Astrocyte (in vitro differentiated cells and primary cell): Measurements from ENCODE around the gene SMYD2. TPM values are rescaled to one million over a fixed set of nuclear protein-coding genes. Genes with fewer than 3 reads are reported as not detected.

ENCODE experiments used
- DNase-seq: peaks from one replicate; pipeline ENCODE4 v3.0.0-alpha.2; 2010; ENCODE audit warnings: low read depth
- FAIRE-seq: peaks from 2 replicates; lab custom pipeline; 2011; peaks lifted over from hg19 to GRCh38; lab: Jason Lieb, UNC
- H2AFZ ChIP-seq: 2 replicates; pipeline ENCODE4 v1.6.0; 2012; ENCODE audit warnings: low read depth, low read length, inconsistent platforms
- H3K27ac ChIP-seq: 2 replicates; pipeline ENCODE4 v1.5.1; 2011; ENCODE audit warnings: low read depth, low read length, inconsistent platforms
- H3K27me3 ChIP-seq: 2 replicates; pipeline ENCODE4 v1.6.0; 2011; ENCODE audit warnings: low read length, inconsistent platforms; ENCODE audit not compliant: insufficient read depth
- H3K36me3 ChIP-seq: 2 replicates; pipeline ENCODE4 v1.5.1; 2011; ENCODE audit warnings: low read length, inconsistent platforms; ENCODE audit not compliant: insufficient read depth
- H3K4me1 ChIP-seq: 2 replicates; pipeline ENCODE4 v1.5.1; 2011; ENCODE audit warnings: low read length, inconsistent platforms; ENCODE audit not compliant: insufficient read depth
- H3K4me2 ChIP-seq: 2 replicates; pipeline ENCODE4 v1.6.0; 2012; ENCODE audit warnings: low read length, inconsistent platforms
- H3K4me3 ChIP-seq: 2 replicates; pipeline ENCODE4 v1.5.1; 2011; ENCODE audit warnings: low read depth, mild to moderate bottlenecking, low read length, inconsistent platforms; ENCODE audit not compliant: insufficient read depth
- H3K79me2 ChIP-seq: 2 replicates; pipeline ENCODE4 v1.6.0; 2012; ENCODE audit warnings: mild to moderate bottlenecking, low read length, inconsistent platforms; ENCODE audit not compliant: insufficient read depth
- H3K9ac ChIP-seq: 2 replicates; pipeline ENCODE4 v1.6.0; 2012; ENCODE audit warnings: mild to moderate bottlenecking, low read length, inconsistent platforms
- H3K9me3 ChIP-seq: 2 replicates; pipeline ENCODE4 v1.5.1; 2012; ENCODE audit warnings: low read depth, mild to moderate bottlenecking, low read length, inconsistent platforms; ENCODE audit not compliant: insufficient read depth
- H4K20me1 ChIP-seq: 2 replicates; pipeline ENCODE4 v1.6.0; 2012; ENCODE audit warnings: low read length, inconsistent platforms; ENCODE audit not compliant: insufficient read depth
- H3K27ac Mint-ChIP-seq: one replicate; pipeline ENCODE4 v1.8.0; 2021; ENCODE audit warnings: mild to moderate bottlenecking, mixed read lengths; ENCODE audit not compliant: unreplicated experiment
- H3K27me3 Mint-ChIP-seq: one replicate; pipeline ENCODE4 v1.8.0; 2021; ENCODE audit warnings: low read depth, mixed read lengths; ENCODE audit not compliant: unreplicated experiment
- H3K36me3 Mint-ChIP-seq: one replicate; pipeline ENCODE4 v1.8.0; 2021; ENCODE audit warnings: low read depth, mixed read lengths; ENCODE audit not compliant: unreplicated experiment
- H3K4me1 Mint-ChIP-seq: one replicate; pipeline ENCODE4 v1.8.0; 2021; ENCODE audit warnings: low read depth, mixed read lengths; ENCODE audit not compliant: unreplicated experiment
- H3K4me3 Mint-ChIP-seq: one replicate; pipeline ENCODE4 v1.8.0; 2021; ENCODE audit warnings: mild to moderate bottlenecking, moderate library complexity, mixed read lengths; ENCODE audit not compliant: unreplicated experiment
- H3K9me3 Mint-ChIP-seq: one replicate; pipeline ENCODE4 v1.8.0; 2021; ENCODE audit warnings: mild to moderate bottlenecking, mixed read lengths; ENCODE audit not compliant: unreplicated experiment
- EZH2 ChIP-seq: IDR thresholded peaks from 2 replicates; pipeline ENCODE4 v1.6.1; 2012; ENCODE audit warnings: mild to moderate bottlenecking, low read length, inconsistent platforms; ENCODE audit not compliant: insufficient read depth
- total RNA-seq: library from RNA; stranded (reverse); gene quantifications from 2 replicates; pipeline ENCODE4 v1.2.1, GENCODE V29; 2021
- TF ChIP-seq, protein P1 (sequence below): IDR thresholded peaks from 2 replicates; pipeline ENCODE4 v1.5.1; 2011; ENCODE audit warnings: low read depth, mild to moderate bottlenecking, inconsistent platforms, low read length, moderate library complexity; ENCODE audit not compliant: insufficient read depth

SMYD2 gene
- total RNA-seq, 1 donor from 2014 or later, result 38.6 TPM

DNA sequence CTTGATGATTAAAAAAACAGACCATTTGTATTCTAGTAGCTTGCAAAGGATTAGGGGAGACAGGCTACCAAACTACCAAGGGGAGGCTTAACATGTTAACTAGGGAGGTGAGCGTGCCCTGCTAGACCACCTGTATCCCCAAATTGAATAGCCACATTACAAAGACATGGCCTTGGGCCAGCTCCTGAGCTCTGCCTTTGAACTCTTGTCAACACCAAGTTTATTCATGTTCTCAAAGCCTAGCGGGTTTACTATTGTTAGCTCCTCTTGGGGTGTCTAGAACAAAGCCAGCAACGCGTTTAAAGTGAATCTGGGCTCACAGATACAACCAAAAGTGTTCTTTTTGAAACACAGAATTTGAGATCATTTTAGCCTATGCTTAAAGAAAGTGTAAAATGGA, 36.3 kb downstream of the SMYD2 start:
- Histone ChIP-seq H3K27ac (no peak overlapping the region), H3K9me3 (no peaks in the 10 kb centered on the region), H4K20me1 (peaks cover 3% of the 10 kb centered on the region), H2AFZ (no peak overlapping the region), H3K9ac (no peak overlapping the region), H3K27me3 (no peaks in the 10 kb centered on the region), H3K79me2 (no peaks in the 10 kb centered on the region), H3K4me2 (no peak overlapping the region), H3K4me1 (peaks cover 18% of the 10 kb centered on the region), H3K4me3 (no peak overlapping the region), H3K36me3 (peaks cover 8% of the 10 kb centered on the region)
- peaks cover 2% of the 10 kb centered on the region for H3K27me3 Mint-ChIP-seq
- H3K36me3 Mint-ChIP-seq, result peaks cover 19% of the 10 kb centered on the region
- no peak for FAIRE-seq
- no peak for DNase-seq
- H3K4me3 Mint-ChIP-seq, result no peak overlapping the region
- H3K27ac Mint-ChIP-seq, result peak overlapping the region; percentile 21
- TF ChIP-seq EZH2, result no peak
- TF ChIP-seq, protein P1, sequence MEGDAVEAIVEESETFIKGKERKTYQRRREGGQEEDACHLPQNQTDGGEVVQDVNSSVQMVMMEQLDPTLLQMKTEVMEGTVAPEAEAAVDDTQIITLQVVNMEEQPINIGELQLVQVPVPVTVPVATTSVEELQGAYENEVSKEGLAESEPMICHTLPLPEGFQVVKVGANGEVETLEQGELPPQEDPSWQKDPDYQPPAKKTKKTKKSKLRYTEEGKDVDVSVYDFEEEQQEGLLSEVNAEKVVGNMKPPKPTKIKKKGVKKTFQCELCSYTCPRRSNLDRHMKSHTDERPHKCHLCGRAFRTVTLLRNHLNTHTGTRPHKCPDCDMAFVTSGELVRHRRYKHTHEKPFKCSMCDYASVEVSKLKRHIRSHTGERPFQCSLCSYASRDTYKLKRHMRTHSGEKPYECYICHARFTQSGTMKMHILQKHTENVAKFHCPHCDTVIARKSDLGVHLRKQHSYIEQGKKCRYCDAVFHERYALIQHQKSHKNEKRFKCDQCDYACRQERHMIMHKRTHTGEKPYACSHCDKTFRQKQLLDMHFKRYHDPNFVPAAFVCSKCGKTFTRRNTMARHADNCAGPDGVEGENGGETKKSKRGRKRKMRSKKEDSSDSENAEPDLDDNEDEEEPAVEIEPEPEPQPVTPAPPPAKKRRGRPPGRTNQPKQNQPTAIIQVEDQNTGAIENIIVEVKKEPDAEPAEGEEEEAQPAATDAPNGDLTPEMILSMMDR, result no peak
- H3K4me1 Mint-ChIP-seq, result peaks cover 24% of the 10 kb centered on the region
- no peaks in the 10 kb centered on the region for H3K9me3 Mint-ChIP-seq

DNA sequence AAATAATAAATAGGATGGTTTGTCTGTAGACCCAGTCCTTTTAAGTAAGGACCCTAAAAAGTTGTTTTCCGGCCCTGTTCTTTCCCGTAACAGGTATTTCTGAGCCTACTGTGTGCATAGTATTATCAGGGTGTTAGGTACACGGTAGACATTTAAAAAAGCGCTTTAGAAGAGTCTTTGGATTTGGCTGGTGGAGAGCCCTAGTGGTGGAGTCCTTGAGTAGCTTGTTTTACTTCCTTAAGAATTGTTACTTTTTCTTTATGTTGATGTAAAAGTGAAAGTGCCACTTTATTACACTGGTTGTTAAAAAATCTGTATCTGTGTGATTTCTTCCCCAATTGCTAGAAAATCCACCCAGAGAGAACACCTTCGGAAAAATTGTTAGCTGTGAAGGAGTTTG, 36.8 kb downstream of the SMYD2 start:
- Mint-ChIP-seq H3K4me1 (peaks cover 24% of the 10 kb centered on the region), H3K9me3 (no peaks in the 10 kb centered on the region), H3K4me3 (no peak overlapping the region), H3K36me3 (peaks cover 19% of the 10 kb centered on the region), H3K27me3 (peaks cover 1% of the 10 kb centered on the region), H3K27ac (no peak overlapping the region)
- TF ChIP-seq EZH2, result no peak
- TF ChIP-seq, protein P1, result peak; percentile 35
- H3K4me2 ChIP-seq, result peak overlapping the region; percentile 56
- peaks cover 3% of the 10 kb centered on the region for H4K20me1 ChIP-seq
- no peak overlapping the region for H3K9ac ChIP-seq
- peaks cover 18% of the 10 kb centered on the region for H3K4me1 ChIP-seq
- DNase-seq (no peak), FAIRE-seq (no peak)
- no peaks in the 10 kb centered on the region for H3K79me2 ChIP-seq
- no peak overlapping the region for H2AFZ ChIP-seq
- H3K9me3 ChIP-seq, result no peaks in the 10 kb centered on the region
- no peaks in the 10 kb centered on the region for H3K27me3 ChIP-seq
- peak overlapping the region; percentile 15 for H3K4me3 ChIP-seq
- peaks cover 8% of the 10 kb centered on the region for H3K36me3 ChIP-seq
- no peak overlapping the region for H3K27ac ChIP-seq

DNA sequence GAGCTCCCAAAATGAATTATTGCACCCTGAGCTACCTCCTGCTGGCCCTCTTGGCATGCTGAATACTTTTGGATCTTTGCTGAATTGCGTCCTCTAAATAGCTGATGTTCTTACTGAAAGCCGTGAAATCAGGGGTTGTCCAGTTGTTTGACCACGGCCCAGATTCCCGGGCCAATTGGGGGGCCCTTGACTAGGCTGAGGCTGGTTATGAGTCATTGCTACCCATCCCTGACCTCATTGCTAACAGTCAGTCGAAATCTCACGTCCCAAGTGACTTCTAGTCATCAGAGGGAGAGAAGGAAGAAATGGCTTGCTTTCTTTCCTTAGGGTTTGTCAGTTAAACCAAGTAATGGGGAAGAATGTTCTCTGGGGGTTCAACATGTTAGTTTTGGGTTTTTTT, 37.4 kb downstream of the SMYD2 start:
- Histone ChIP-seq H3K4me1 (peaks cover 18% of the 10 kb centered on the region), H3K4me2 (peak overlapping the region; percentile 56)
- no peaks in the 10 kb centered on the region for H3K27me3 Mint-ChIP-seq

More for the DNA sequence above, 37.4 kb downstream of the SMYD2 start:
- Histone ChIP-seq H3K27ac (no peak overlapping the region), H2AFZ (no peak overlapping the region), H3K27me3 (no peaks in the 10 kb centered on the region), H3K9me3 (no peaks in the 10 kb centered on the region), H4K20me1 (peaks cover 3% of the 10 kb centered on the region), H3K9ac (no peak overlapping the region), H3K36me3 (peaks cover 8% of the 10 kb centered on the region), H3K4me3 (no peak overlapping the region), H3K79me2 (no peaks in the 10 kb centered on the region)
- TF ChIP-seq EZH2, result no peak
- TF ChIP-seq, protein P1, result no peak
- no peak for FAIRE-seq
- Mint-ChIP-seq H3K36me3 (peaks cover 19% of the 10 kb centered on the region), H3K4me3 (no peak overlapping the region), H3K27ac (no peak overlapping the region), H3K9me3 (no peaks in the 10 kb centered on the region), H3K4me1 (peaks cover 24% of the 10 kb centered on the region)
- peak; percentile 20 for DNase-seq
